Measurements from ENCODE around the gene SORBS2. TPM values are rescaled to one million over a fixed set of nuclear protein-coding genes. Genes with fewer than 3 reads are reported as not detected.

Gene SORBS2
- total and polyA plus RNA-seq, 3 donors from 2014 or later: 20.2 to 47.7 (median 26.0) TPM

DNA sequence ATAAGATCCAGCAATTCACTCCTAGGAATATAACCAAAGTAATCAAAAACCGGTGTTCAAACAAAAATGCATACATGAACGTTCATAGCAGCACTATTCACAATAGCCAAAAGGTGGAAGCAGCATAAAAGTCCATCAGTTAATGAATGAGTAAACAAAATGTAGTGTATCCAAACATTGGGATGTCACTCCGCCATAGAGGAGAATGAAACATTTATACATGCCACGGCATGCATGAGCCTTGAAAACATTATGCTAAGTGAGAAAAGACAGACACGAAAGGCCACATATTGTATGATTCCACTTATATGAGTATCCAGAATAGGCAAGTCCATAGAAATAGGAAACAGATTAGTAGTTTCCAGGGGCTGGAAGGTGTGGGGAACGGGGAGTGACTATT, 265.7 kb downstream of the SORBS2 start:
- Histone ChIP-seq H3K4me3 (no peak overlapping the region), H3K4me1 (no peaks in the 10 kb centered on the region), H3K9me3 (no peaks in the 10 kb centered on the region), H3K27me3 (no peaks in the 10 kb centered on the region), H3K36me3 (ENCODE audit: low read depth, missing control alignments) (no peaks in the 10 kb centered on the region), H3K27ac (no peak overlapping the region)
- no peak for TF ChIP-seq CTCF (IDR thresholded peaks at IDR 0.05)
- no peak for TF ChIP-seq POLR2A (IDR thresholded peaks at IDR 0.05)
- DNase-seq: no peak
- 85 to 90% methylated on average over 6 of the region's 6 CpGs for WGBS, 2 donors
- intact Hi-C loops (cut with DNase I; ENCODE audit: low total_unique reads): no loop called here

DNA sequence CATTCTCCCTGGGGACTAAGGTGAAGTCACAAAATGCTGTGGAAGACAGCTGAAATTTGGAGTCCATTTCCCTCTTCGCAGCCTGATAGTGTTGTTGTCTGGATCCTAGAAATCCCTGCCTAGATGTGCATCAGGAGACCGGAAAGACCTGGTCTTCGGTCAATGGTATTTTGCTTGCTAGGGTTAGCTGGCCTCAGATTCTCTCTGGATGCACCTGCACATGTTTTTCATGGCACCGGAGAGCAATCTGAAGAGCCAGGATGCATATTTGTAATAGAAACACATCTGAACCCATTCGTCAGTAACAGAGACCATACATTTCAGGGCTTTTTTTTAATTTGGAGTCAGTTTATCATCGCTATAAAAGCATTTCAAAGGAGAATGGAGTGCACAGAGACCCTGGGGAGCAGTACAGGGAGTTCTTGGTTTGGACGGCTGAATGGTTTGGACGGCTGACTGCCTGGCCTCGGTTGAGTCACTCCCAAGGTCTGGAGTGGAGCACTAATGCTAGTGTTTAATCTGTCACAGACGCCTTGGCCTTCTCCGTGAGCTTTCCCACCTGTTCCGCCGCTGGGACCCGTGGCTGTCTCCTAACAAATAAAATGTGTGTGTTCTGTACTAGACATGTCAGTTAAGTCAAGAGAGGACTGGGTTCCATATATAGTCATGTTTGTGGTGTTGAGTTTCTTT, 269.2 kb downstream of the SORBS2 start:
- intact Hi-C loops (cut with DNase I; ENCODE audit: low total_unique reads): no loop called here
- H3K27ac ChIP-seq: peak overlapping the region in 1 of 2 donors; percentile 66
- 54 to 63% methylated on average over 14 of the region's 14 CpGs for WGBS, 2 donors
- H3K27me3 ChIP-seq: no peaks in the 10 kb centered on the region
- no peaks in the 10 kb centered on the region for H3K4me1 ChIP-seq
- no peak overlapping the region for H3K4me3 ChIP-seq
- TF ChIP-seq CTCF (IDR thresholded peaks at IDR 0.05): no peak
- TF ChIP-seq POLR2A (IDR thresholded peaks at IDR 0.05): no peak
- peak; percentile 68 for DNase-seq
- H3K36me3 ChIP-seq (ENCODE audit: low read depth, missing control alignments): no peaks in the 10 kb centered on the region
- H3K9me3 ChIP-seq: no peaks in the 10 kb centered on the region

DNA sequence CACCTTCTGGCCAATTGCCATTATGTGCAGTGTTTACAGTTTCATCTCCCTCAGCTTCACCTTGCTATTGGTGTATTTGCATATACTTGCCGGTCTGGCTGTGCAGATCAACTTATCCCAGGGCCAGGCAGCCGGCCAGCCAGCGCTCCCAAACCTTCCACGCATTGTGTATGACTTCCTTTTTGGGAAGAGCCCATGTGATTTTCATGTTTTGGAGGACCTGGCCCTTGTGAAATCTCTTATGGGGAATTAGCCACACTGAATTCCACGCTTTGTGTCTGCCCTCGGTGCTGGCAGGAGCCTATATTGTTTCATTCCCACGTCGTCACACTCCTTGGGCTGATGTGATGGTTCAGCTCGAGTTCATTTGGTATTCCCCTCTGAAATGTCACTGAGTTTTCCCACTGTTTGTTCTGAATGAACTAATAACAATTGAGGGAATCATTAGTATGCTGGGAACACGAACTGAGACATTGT, 270.7 kb downstream of the SORBS2 start:
- TF ChIP-seq POLR2A (IDR thresholded peaks at IDR 0.05) (no peak), CTCF (IDR thresholded peaks at IDR 0.05) (no peak)
- peaks cover under 1% of the 10 kb centered on the region for H3K4me1 ChIP-seq

GRCh38 chr4:185540487-185541120, 271.4 kb downstream of the SORBS2 start:
- no peak for DNase-seq
- intact Hi-C loops (cut with DNase I; ENCODE audit: low total_unique reads): no loop called here
- Histone ChIP-seq H3K4me3 (no peak overlapping the region), H3K27ac (peak overlapping the region in 1 of 2 donors; percentile 33), H3K27me3 (no peaks in the 10 kb centered on the region), H3K4me1 (peaks cover 7% of the 10 kb centered on the region), H3K36me3 (ENCODE audit: low read depth, missing control alignments) (no peaks in the 10 kb centered on the region), H3K9me3 (no peaks in the 10 kb centered on the region)
- TF ChIP-seq CTCF (IDR thresholded peaks at IDR 0.05) (no peak), POLR2A (IDR thresholded peaks at IDR 0.05) (no peak)
- WGBS, 2 donors: 63 to 64% methylated on average over 3 of the region's 3 CpGs

More for the DNA sequence above, 270.7 kb downstream of the SORBS2 start:
- DNase-seq: peak; percentile 50
- no peak overlapping the region for H3K4me3 ChIP-seq
- 51 to 56% methylated on average over 10 of the region's 10 CpGs for WGBS, 2 donors
- peak overlapping the region in 1 of 2 donors; percentile 33 for H3K27ac ChIP-seq
- no peaks in the 10 kb centered on the region for H3K36me3 ChIP-seq (ENCODE audit: low read depth, missing control alignments)
- intact Hi-C loops (cut with DNase I; ENCODE audit: low total_unique reads): no loop called here
- no peaks in the 10 kb centered on the region for H3K9me3 ChIP-seq
- H3K27me3 ChIP-seq: no peaks in the 10 kb centered on the region

Measured in testis (tissue), 3 donors.